Measurements from ENCODE around the gene HDAC4. TPM values are rescaled to one million over a fixed set of nuclear protein-coding genes. Genes with fewer than 3 reads are reported as not detected.

HDAC4 gene
- total and polyA plus RNA-seq, 4 donors: 2.9 to 37.2 (median 4.4) TPM

DNA sequence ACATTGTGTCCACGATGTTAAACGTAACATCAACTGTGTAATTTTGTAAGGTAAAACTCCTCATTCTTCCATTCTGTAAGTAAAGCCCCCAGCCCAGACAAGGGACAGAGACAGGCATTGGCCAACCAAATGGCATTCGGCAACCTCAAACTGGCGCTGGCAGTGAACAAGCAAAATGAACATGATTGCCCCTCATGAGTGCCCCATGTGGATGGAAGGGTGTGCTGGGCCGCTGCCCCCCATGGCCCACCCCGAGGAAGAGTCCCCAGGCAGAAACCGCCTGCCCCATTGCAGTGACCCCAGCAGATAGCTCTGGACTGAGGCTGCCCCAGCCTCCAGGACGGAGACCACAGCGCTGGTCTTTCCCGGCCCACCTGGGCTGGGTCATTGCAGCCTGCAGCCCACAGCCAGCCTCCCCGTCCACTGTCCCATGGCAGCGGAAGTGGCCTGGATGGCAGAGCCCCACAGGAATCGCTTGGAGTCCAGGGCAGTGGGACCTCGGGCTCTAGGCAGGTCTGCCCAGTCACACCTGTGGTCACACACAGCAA lies 220.2 kb downstream of the HDAC4 start:
- Histone ChIP-seq H3K9ac (ENCODE audit: low read depth in 1 of 2, low read length in 2 of 2) (no peak overlapping the region), H3K4me3 (ENCODE audit: low read depth in 1 of 3, low read length in 3 of 3) (no peak overlapping the region), H3K27me3 (ENCODE audit: control insufficient read depth in 4 of 4, insufficient read depth in 4 of 4, low read length in 3 of 4) (no peaks in the 10 kb centered on the region), H3K9me3 (ENCODE audit: control insufficient read depth in 4 of 4, low read length in 3 of 4) (peaks cover 0 to 5% (median 0%) of the 10 kb centered on the region in 4 donors), H3K36me3 (ENCODE audit: control insufficient read depth in 4 of 4, insufficient read depth in 3 of 4, low read depth in 1 of 4, low read length in 3 of 4) (peaks cover 2 to 26% (median 11%) of the 10 kb centered on the region in 4 donors), H3K4me1 (ENCODE audit: control insufficient read depth in 4 of 4, insufficient read depth in 4 of 4, low read length in 3 of 4) (no peaks in the 10 kb centered on the region), H3K27ac (ENCODE audit: low read depth in 1 of 2, low read length in 2 of 2) (no peak overlapping the region)
- 98% methylated on average over 14 of the region's 14 CpGs for WGBS
- no peak for TF ChIP-seq EGR1 (IDR thresholded peaks at IDR 0.05; ENCODE audit: low read depth in 2 of 2)
- TF ChIP-seq, protein P1, sequence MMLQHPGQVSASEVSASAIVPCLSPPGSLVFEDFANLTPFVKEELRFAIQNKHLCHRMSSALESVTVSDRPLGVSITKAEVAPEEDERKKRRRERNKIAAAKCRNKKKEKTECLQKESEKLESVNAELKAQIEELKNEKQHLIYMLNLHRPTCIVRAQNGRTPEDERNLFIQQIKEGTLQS (IDR thresholded peaks at IDR 0.05): no peak
- TF ChIP-seq, protein P2, sequence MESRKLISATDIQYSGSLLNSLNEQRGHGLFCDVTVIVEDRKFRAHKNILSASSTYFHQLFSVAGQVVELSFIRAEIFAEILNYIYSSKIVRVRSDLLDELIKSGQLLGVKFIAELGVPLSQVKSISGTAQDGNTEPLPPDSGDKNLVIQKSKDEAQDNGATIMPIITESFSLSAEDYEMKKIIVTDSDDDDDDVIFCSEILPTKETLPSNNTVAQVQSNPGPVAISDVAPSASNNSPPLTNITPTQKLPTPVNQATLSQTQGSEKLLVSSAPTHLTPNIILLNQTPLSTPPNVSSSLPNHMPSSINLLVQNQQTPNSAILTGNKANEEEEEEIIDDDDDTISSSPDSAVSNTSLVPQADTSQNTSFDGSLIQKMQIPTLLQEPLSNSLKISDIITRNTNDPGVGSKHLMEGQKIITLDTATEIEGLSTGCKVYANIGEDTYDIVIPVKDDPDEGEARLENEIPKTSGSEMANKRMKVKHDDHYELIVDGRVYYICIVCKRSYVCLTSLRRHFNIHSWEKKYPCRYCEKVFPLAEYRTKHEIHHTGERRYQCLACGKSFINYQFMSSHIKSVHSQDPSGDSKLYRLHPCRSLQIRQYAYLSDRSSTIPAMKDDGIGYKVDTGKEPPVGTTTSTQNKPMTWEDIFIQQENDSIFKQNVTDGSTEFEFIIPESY (IDR thresholded peaks at IDR 0.05): no peak
- TF ChIP-seq RAD21 (IDR thresholded peaks at IDR 0.05): no peak
- no peak for TF ChIP-seq TAF1 (conservative IDR thresholded peaks at IDR 0.05)
- TF ChIP-seq RXRA (IDR thresholded peaks at IDR 0.05): no peak
- TF ChIP-seq JUND (IDR thresholded peaks at IDR 0.05): no peak
- TF ChIP-seq SP1 (IDR thresholded peaks at IDR 0.05): no peak
- TF ChIP-seq REST (IDR thresholded peaks at IDR 0.05): no peak
- TF ChIP-seq GABPA (IDR thresholded peaks at IDR 0.05 in 1 of 2, conservative IDR thresholded peaks at IDR 0.05 in 1 of 2): no peak
- TF ChIP-seq NR2F2 (IDR thresholded peaks at IDR 0.05): no peak
- TF ChIP-seq, protein P3, sequence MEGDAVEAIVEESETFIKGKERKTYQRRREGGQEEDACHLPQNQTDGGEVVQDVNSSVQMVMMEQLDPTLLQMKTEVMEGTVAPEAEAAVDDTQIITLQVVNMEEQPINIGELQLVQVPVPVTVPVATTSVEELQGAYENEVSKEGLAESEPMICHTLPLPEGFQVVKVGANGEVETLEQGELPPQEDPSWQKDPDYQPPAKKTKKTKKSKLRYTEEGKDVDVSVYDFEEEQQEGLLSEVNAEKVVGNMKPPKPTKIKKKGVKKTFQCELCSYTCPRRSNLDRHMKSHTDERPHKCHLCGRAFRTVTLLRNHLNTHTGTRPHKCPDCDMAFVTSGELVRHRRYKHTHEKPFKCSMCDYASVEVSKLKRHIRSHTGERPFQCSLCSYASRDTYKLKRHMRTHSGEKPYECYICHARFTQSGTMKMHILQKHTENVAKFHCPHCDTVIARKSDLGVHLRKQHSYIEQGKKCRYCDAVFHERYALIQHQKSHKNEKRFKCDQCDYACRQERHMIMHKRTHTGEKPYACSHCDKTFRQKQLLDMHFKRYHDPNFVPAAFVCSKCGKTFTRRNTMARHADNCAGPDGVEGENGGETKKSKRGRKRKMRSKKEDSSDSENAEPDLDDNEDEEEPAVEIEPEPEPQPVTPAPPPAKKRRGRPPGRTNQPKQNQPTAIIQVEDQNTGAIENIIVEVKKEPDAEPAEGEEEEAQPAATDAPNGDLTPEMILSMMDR (IDR thresholded peaks at IDR 0.05; ENCODE audit: low read depth, low read length, missing input control): no peak
- no peak for TF ChIP-seq MAX (IDR thresholded peaks at IDR 0.05)
- no peak for TF ChIP-seq YY1 (IDR thresholded peaks at IDR 0.05)
- DNase-seq (ENCODE audit: low spot score): no peak

GRCh38 chr2:239179851-239180371 lies 220.9 kb downstream of the HDAC4 start:
- H3K9me3 ChIP-seq (ENCODE audit: control insufficient read depth in 4 of 4, low read length in 3 of 4): peaks cover 0 to 5% (median 2%) of the 10 kb centered on the region in 4 donors
- 95% methylated on average over 22 of the region's 22 CpGs for WGBS
- no peak for TF ChIP-seq NR2F2 (IDR thresholded peaks at IDR 0.05)
- TF ChIP-seq, protein P2 (IDR thresholded peaks at IDR 0.05): no peak
- no peak for TF ChIP-seq REST (IDR thresholded peaks at IDR 0.05)
- TF ChIP-seq YY1 (IDR thresholded peaks at IDR 0.05): no peak
- TF ChIP-seq, protein P1 (IDR thresholded peaks at IDR 0.05): no peak
- no peak for TF ChIP-seq JUND (IDR thresholded peaks at IDR 0.05)
- no peak for TF ChIP-seq HNF4G (IDR thresholded peaks at IDR 0.05)
- no peak for TF ChIP-seq RAD21 (IDR thresholded peaks at IDR 0.05)
- no peak for TF ChIP-seq SP1 (IDR thresholded peaks at IDR 0.05)
- TF ChIP-seq TAF1 (conservative IDR thresholded peaks at IDR 0.05): no peak
- no peak for DNase-seq (ENCODE audit: low spot score)
- no peak overlapping the region for H3K9ac ChIP-seq (ENCODE audit: low read depth in 1 of 2, low read length in 2 of 2)
- H3K4me3 ChIP-seq (ENCODE audit: low read depth in 1 of 3, low read length in 3 of 3): no peak overlapping the region
- H3K27me3 ChIP-seq (ENCODE audit: control insufficient read depth in 4 of 4, insufficient read depth in 4 of 4, low read length in 3 of 4): no peaks in the 10 kb centered on the region
- no peaks in the 10 kb centered on the region for H3K4me1 ChIP-seq (ENCODE audit: control insufficient read depth in 4 of 4, insufficient read depth in 4 of 4, low read length in 3 of 4)
- H3K27ac ChIP-seq (ENCODE audit: low read depth in 1 of 2, low read length in 2 of 2): no peak overlapping the region
- H3K36me3 ChIP-seq (ENCODE audit: control insufficient read depth in 4 of 4, insufficient read depth in 3 of 4, low read depth in 1 of 4, low read length in 3 of 4): peaks cover 6 to 29% (median 16%) of the 10 kb centered on the region in 4 donors
